ENCODE results near the gene DEFB132. TPM values are rescaled to one million over a fixed set of nuclear protein-coding genes. Genes with fewer than 3 reads are reported as not detected.

Gene DEFB132
- total and polyA plus RNA-seq, 2 of the 8 experiments (the other 6 are each of a cell fraction or from before 2014, with no cell fraction given) = not detected

DNA sequence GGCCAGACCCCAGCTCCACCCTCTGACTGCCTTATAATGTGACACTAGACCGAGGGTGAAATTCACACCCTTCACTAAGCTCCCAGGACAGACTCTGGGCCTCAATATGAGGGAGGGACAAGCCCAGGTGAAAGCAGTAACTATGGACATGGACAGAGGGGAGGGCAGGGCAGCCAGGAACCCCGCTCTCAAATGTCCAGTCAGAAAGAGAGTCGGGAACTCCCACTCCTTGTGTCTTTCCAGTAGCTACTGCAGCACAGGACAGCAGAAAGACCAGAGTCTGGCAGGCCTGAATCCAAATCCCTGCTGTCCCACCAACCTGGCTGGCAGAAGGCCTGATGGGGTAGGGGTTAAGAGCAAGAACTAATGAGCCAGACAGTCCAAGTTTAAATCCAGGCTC lies 26.6 kb downstream of the DEFB132 start:
- DNase-seq (ENCODE audit: low read depth in 1 of 2, low spot score in 2 of 2) = no peak
- no peak for FAIRE-seq

More for the DNA sequence above, 26.6 kb downstream of the DEFB132 start:
- Histone ChIP-seq H3K4ac (replicated peaks; ENCODE audit: insufficient read length, low read depth, low read length) (no peak overlapping the region), H3K56ac (replicated peaks; ENCODE audit: insufficient read length, low read depth, low read length) (no peak overlapping the region), H2BK120ac (replicated peaks; ENCODE audit: low read depth, low read length) (no peak overlapping the region), H2BK5ac (ENCODE audit: low read depth, low read length) (no peak overlapping the region), H3K9ac (replicated peaks in 1 of 4; ENCODE audit: extremely low read depth in 1 of 4, low read depth in 3 of 4, low read length in 3 of 4) (no peak overlapping the region), H3K4me1 (replicated peaks in 1 of 4; ENCODE audit: control insufficient read depth in 3 of 4, insufficient read depth in 4 of 4, low read length in 3 of 4) (no peaks in the 10 kb centered on the region), H3K23me2 (ENCODE audit: low read depth, low read length) (no peaks in the 10 kb centered on the region; the same call in 1 of the 2 replicates), H3K14ac (ENCODE audit: insufficient read length) (no peak overlapping the region), H2AFZ (ENCODE audit: low read length) (no peak overlapping the region), H2BK12ac (ENCODE audit: low read depth, low read length) (no peak overlapping the region), H2BK20ac (ENCODE audit: low read length) (no peak overlapping the region), H2AK5ac (ENCODE audit: low read depth, low read length) (no peak overlapping the region), H3K27me3 (replicated peaks in 1 of 4; ENCODE audit: control insufficient read depth in 3 of 4, extremely low read depth in 1 of 4, insufficient read depth in 3 of 4, low read length in 3 of 4) (peaks cover 0 to 2% (median under 1%) of the 10 kb centered on the region in 4 experiments; a peak in 2 of 7 replicates), H3K36me3 (ENCODE audit: control insufficient read depth in 2 of 4, insufficient read depth in 4 of 4, low read length in 3 of 4) (peaks cover 0 to 5% (median 2%) of the 10 kb centered on the region in 4 experiments; a peak in 2 of 8 replicates), H4K8ac (ENCODE audit: extremely low read depth, insufficient read depth, low read length) (no peak overlapping the region), H4K5ac (ENCODE audit: insufficient read length, low read depth, low read length) (no peak overlapping the region), H3K23ac (ENCODE audit: insufficient read length) (no peak overlapping the region), H3K4me3 (ENCODE audit: extremely low read depth in 1 of 4, insufficient read depth in 2 of 4, low read depth in 3 of 4, low read length in 4 of 4) (no peak overlapping the region), H3K27ac (ENCODE audit: low read depth, low read length) (no peak overlapping the region), H4K91ac (replicated peaks; ENCODE audit: insufficient read length, low read length) (no peak overlapping the region), H4K20me1 (replicated peaks in 1 of 2; ENCODE audit: control insufficient read depth in 1 of 2, insufficient read depth in 2 of 2, low read length in 2 of 2) (peaks cover 0 to 6% of the 10 kb centered on the region in 2 experiments), H2BK15ac (ENCODE audit: low read length) (no peak overlapping the region), H3K9me3 (ENCODE audit: insufficient read depth in 2 of 2, low read depth in 1 of 2, low read length in 1 of 2) (no peaks in the 10 kb centered on the region), H3K18ac (ENCODE audit: extremely low read depth, low read length) (no peak overlapping the region), H3K4me2 (ENCODE audit: insufficient read depth in 1 of 2, low read depth in 2 of 2, low read length in 2 of 2) (no peak overlapping the region), H3K79me1 (ENCODE audit: low read depth, low read length) (no peaks in the 10 kb centered on the region), H3K79me2 (ENCODE audit: control insufficient read depth in 1 of 2, insufficient read depth in 2 of 2, low read length in 2 of 2) (no peaks in the 10 kb centered on the region)
- WGBS, 2 experiments (ENCODE audit: extremely low coverage in 1 of 2, insufficient coverage in 1 of 2, insufficient read length in 1 of 2, insufficient replicate concordance in 2 of 2, low coverage in 1 of 2, low lambda C conversion rate in 2 of 2, missing lambda C conversion rate in 1 of 2) = 96% methylated on average over 3 of the region's 3 CpGs; no CpG with 5 or more reads in 1 of the 2 experiments
- CTCF ChIA-PET (ENCODE audit: partially characterized antibody) = interaction anchor here (1.4 kb wide), 1 partner anchor 47 kb away, joined by 3 read pairs; no protein-coding TSS in a partner anchor
- POLR2A ChIA-PET (ENCODE audit: partially characterized antibody) = interaction anchor here (0.6 to 1.6 kb wide), 3 partner anchors 15 to 265 kb away, joined by 3 to 4 read pairs (median 3); no protein-coding TSS in a partner anchor
- TF ChIP-seq PHF8 (conservative IDR thresholded peaks at IDR 0.05; ENCODE audit: low read depth, low read length) (no peak), NANOG (IDR thresholded peaks at IDR 0.05; ENCODE audit: insufficient read depth, low read depth, low read length, poor library complexity, severe bottlenecking) (no peak), RXRA (IDR thresholded peaks at IDR 0.05; ENCODE audit: insufficient read depth, low read depth, low read length) (no peak), KDM4A (IDR thresholded peaks at IDR 0.05; ENCODE audit: low read depth, low read length, severe bottlenecking) (no peak), HDAC2 (IDR thresholded peaks at IDR 0.05; ENCODE audit: borderline replicate concordance in 1 of 2, low read depth in 2 of 2, low read length in 2 of 2) (no peak), TEAD4 (IDR thresholded peaks at IDR 0.05; ENCODE audit: low read depth, low read length) (no peak), TAF7 (optimal IDR thresholded peaks at IDR 0.05; ENCODE audit: borderline replicate concordance, low read depth, low read length) (no peak), CBX5 (IDR thresholded peaks at IDR 0.05; ENCODE audit: low read depth, low read length) (no peak), GTF2F1 (IDR thresholded peaks at IDR 0.05; ENCODE audit: borderline replicate concordance, low read depth, low read length) (no peak)
